Renal cortex interstitium (tissue), 15 donors: ENCODE measurements around the gene GRIA1. TPM values are rescaled to one million over a fixed set of nuclear protein-coding genes. Genes with fewer than 3 reads are reported as not detected.
A peak's percentile ranks its signal among the peaks of the same experiment; 100 is the strongest.

ENCODE experiments used
- DNase-seq, 11 donors: peaks; one replicate each; pipeline ENCODE4 v3.0.0-alpha.2; 2013; ENCODE audit warnings: low read depth in 9 of 11, low spot score in 4 of 11; ENCODE audit errors: extremely low read depth in 1 of 11
- long read RNA-seq, 16 experiments: transcript quantifications; one replicate each; lab custom pipeline, GENCODE V29; 2026
- polyA plus RNA-seq, 3 donors: library from polyadenylated mRNA; unstranded; fragments of 120-200 nt; gene quantifications; one replicate each; pipeline ENCODE4 v1.2.1, GENCODE V29; 2013; ENCODE audit not compliant: insufficient read length in 3 of 3

The GRIA1 gene
- 1 to 10 TPM; 2.4 to 3.6 (median 3.4) TPM for polyA plus RNA-seq
- long read RNA-seq, donor 1: 0 reads
- long read RNA-seq, donor 2: 0 reads
- long read RNA-seq, donor 3: 0 reads
- long read RNA-seq, donor 4, partial matches to known transcripts: 0 of 2 reads
- long read RNA-seq, donor 4, other reads (novel, unspliced or antisense): 0 of 2 reads
- long read RNA-seq, donor 5: 0 reads
- long read RNA-seq, donor 6: 0 reads
- long read RNA-seq, donor 7: 0 reads
- long read RNA-seq, donor 8: 0 reads
- long read RNA-seq, donor 9: 0 reads
- long read RNA-seq, donor 10: 0 reads
- long read RNA-seq, donor 11: 0 reads
- long read RNA-seq, donor 12: 0 reads
- long read RNA-seq, donor 13: 0 reads
- long read RNA-seq, donor 14: 0 reads
- long read RNA-seq, donor 15: 0 reads
- long read RNA-seq, donor 16, partial matches to known transcripts: 0 of 1 reads
- long read RNA-seq, donor 16, other reads (novel, unspliced or antisense): 0 of 1 reads

GRCh38 chr5:153490118-153491037, at the start of gene GRIA1:
Gene GRIA1, plus strand, starts transcription at chr5:153490670.
- DNase-seq: peak in 9 of 11 donors; percentile 3 to 30 (median 18)

- no peak for DNase-seq
These were observed 44.4 kb upstream of the GRIA1 start for GRCh38 chr5:153445875-153446579.

- no peak for DNase-seq
These were observed 42.9 kb upstream of the GRIA1 start for GRCh38 chr5:153447534-153447933.

- no peak for DNase-seq
These were observed 34.1 kb upstream of the GRIA1 start for GRCh38 chr5:153456354-153456753.

- DNase-seq: no peak
These were observed 33.5 kb upstream of the GRIA1 start for GRCh38 chr5:153456993-153457392.

- DNase-seq: no peak
These were observed 32.2 kb upstream of the GRIA1 start for GRCh38 chr5:153458268-153458667.

GRCh38 chr5:153459051-153459743, 31.3 kb upstream of the GRIA1 start:
- DNase-seq: no peak

GRCh38 chr5:153460421-153460820, 30.0 kb upstream of the GRIA1 start:
- no peak for DNase-seq

- no peak for DNase-seq
These were observed 29.1 kb upstream of the GRIA1 start for GRCh38 chr5:153461341-153461740.

- DNase-seq: peak in 1 of 11 donors; percentile 7
These were observed 26.7 kb upstream of the GRIA1 start for GRCh38 chr5:153463806-153464205.

GRCh38 chr5:153467546-153467945, 22.9 kb upstream of the GRIA1 start:
- no peak for DNase-seq

- DNase-seq: no peak
These were observed 21.0 kb upstream of the GRIA1 start for GRCh38 chr5:153469423-153469822.

- no peak for DNase-seq
These were observed 19.7 kb upstream of the GRIA1 start for GRCh38 chr5:153470736-153471135.

- no peak for DNase-seq
These were observed 13.7 kb upstream of the GRIA1 start for GRCh38 chr5:153476767-153477166.

GRCh38 chr5:153480401-153480800, 10.1 kb upstream of the GRIA1 start:
- no peak for DNase-seq

- DNase-seq: no peak
These were observed 7.0 kb upstream of the GRIA1 start for GRCh38 chr5:153483482-153483881.

- DNase-seq: no peak
These were observed 4.8 kb upstream of the GRIA1 start for GRCh38 chr5:153485641-153486040.

GRCh38 chr5:153486771-153487170, 3.7 kb upstream of the GRIA1 start:
- DNase-seq: no peak

GRCh38 chr5:153489611-153490010, 859 bp upstream of the GRIA1 start:
- DNase-seq: no peak
